GM10266 (cell line): ENCODE measurements around the gene FAM118A.
"Not testable (repeated sequence)": the region's sequence is repeated elsewhere in the genome, so short reads cannot be mapped to it uniquely, and the experiment has no call there.

ENCODE experiments used
- DNase-seq: peaks from one replicate; pipeline ENCODE4 v3.0.0; 2012; ENCODE audit errors: extremely low spot score
- TF ChIP-seq, protein P1 (sequence below): IDR thresholded peaks from 2 replicates; pipeline ENCODE4 v1.5.1; 2012; ENCODE audit warnings: mild to moderate bottlenecking, low read depth; ENCODE audit not compliant: control insufficient read depth, insufficient read depth; ENCODE audit errors: missing control alignments

Gene FAM118A

DNA sequence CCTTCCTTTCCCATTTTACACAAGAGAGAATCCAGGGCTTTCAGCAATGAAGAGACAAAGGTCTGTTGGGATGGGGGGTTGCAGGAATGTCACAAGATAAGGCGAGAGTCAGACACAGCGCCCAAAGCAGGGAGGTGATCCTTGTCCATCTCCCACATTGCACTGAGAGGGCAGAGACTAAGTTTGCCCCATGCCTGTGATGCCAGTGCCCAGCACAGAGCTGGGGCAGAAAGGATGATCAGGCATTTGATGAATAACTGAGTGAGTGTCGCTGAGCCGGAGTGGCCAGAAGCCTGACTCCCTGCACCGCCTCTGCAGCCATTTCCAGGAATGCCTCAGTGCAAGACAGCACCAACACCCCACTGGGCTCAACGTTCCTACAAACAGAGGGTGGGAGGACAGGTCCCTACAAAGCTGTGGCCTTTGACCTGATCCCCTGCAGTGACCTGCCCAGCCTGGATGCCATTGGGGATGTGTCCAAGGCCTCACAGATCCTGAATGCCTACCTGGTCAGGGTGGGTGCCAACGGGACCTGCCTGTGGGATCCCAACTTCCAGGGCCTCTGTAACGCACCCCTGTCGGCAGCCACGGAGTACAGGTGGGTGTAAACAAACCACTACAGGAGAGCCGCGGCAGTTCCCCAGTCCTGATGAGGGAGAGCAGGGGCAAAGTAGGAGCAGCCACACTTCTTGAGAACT lies 22.7 kb upstream of the FAM118A start:
- DNase-seq = no peak
- TF ChIP-seq, protein P1, sequence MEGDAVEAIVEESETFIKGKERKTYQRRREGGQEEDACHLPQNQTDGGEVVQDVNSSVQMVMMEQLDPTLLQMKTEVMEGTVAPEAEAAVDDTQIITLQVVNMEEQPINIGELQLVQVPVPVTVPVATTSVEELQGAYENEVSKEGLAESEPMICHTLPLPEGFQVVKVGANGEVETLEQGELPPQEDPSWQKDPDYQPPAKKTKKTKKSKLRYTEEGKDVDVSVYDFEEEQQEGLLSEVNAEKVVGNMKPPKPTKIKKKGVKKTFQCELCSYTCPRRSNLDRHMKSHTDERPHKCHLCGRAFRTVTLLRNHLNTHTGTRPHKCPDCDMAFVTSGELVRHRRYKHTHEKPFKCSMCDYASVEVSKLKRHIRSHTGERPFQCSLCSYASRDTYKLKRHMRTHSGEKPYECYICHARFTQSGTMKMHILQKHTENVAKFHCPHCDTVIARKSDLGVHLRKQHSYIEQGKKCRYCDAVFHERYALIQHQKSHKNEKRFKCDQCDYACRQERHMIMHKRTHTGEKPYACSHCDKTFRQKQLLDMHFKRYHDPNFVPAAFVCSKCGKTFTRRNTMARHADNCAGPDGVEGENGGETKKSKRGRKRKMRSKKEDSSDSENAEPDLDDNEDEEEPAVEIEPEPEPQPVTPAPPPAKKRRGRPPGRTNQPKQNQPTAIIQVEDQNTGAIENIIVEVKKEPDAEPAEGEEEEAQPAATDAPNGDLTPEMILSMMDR = no peak

DNA sequence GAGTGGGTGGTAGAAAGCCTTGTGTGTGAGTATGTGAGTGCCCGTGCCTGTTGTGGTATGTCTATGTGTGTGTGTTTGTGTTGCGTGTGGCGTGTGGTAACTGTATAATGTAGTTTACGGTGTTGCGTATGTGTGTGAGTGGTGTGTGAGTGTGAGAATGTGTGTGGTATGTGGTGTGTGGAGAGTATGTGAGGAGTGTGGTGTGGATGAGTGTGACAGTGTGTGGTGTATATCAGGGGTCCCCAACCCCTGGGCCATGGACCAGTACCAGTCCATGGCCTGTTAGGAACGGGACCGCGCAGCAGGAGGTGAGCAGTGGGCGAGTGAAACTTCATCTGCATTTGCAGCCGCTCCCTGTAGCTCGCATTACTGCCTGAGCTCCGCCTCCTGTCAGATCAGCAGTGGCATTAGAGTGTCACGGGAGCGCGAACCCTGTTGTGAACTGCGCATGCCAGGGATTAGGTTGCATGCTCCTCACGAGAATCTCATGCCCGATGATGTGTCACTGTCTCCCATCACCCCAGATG lies 19.3 kb upstream of the FAM118A start:
- TF ChIP-seq, protein P1 = no peak
- DNase-seq = no peak

DNA sequence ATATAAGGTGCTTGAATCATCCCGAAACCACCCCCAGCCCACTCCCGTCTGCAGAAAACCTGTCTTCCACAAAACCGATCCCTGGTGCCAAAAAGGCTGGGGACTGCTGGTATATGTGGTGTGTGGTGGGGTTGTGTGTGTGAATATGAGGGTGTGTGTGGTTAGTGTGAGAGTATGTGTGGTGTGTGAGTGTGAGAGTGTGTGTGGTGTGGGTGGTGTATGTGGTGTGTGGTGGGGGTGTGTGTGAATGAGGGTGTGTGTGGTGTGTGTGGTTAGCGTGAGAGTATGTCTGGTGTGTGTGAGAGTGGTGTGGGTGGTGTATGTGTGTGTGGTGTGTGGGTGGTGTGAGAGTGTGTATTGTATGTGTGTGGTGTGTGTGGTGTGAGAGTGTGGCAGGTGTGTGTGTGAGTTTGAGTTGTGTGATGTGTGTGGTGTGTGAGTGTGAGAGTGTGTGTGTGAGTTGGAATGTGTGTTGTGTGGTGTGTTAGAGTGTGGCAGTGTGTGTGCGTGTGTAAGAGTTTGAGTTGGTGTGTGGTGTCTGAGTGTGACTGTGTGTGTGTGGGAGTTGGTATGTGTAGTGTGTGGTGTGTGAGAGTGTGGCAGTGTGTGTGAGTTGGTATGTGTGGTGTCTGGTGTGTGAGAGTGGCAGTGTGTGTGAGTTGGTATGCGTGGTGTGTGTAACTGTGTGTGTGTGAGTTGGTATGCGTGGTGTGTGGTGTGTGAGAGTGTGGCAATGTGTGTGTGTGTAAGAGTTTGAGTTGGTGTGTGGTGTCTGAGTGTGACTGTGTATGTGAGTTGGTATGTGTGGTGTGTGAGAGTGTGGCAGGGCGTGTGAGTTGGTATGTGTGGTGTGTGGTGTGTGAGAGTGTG lies 18.4 kb upstream of the FAM118A start:
- TF ChIP-seq, protein P1 = no peak
- no peak for DNase-seq

DNA sequence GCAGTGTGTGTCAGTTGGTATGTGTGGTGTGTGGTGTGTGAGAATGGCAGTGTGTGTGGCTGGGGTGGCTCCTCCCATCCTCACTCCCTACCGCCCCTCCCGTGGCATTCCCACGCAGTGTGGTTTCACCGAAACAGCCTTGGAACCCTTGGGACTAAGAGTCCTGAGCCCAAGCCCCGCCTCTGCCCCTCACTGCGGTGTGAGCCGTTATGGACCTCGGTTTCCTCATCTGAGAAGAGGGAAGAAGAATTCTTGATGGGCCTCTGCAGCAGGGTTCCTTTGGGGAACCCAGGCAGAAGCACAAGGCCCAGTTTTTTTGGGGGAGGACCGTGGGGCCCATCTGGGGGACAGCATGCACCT lies 17.8 kb upstream of the FAM118A start:
- no peak for DNase-seq

DNA sequence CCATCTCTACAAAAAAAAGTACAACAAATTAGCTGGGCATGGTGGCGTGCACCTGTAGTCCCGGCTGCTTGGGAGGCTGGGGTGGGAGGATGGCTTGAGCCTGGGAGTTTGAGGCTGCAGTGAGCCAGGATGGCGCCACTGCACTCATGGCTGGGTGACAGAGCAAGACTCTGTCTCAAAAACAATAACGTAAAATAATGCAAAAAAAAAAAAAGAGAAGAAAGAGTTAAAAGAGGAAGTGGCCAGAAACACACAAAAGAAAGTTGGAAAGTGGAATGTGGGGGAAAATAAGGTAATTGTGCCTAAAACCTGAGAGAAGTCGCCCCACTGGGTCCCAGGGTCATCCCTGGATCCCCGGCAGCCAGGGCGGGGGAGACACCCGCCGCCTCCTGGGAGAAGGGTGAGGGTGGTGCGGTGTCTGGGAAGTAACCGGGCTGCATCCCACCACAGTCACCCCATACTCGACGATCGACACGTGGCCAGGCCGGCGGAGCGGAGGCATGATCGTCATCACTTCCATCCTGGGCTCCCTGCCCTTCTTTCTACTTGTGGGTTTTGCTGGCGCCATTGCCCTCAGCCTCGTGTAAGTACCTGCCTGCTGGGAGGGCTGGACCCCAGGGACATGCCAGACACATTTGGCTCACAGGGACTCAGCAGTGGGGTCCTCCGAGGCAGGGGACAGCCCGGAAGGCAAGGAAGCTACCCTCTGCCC lies 16.8 kb upstream of the FAM118A start:
- TF ChIP-seq, protein P1 = no peak
- no peak for DNase-seq

More for the DNA sequence above, 17.8 kb upstream of the FAM118A start:
- TF ChIP-seq, protein P1 = no peak

DNA sequence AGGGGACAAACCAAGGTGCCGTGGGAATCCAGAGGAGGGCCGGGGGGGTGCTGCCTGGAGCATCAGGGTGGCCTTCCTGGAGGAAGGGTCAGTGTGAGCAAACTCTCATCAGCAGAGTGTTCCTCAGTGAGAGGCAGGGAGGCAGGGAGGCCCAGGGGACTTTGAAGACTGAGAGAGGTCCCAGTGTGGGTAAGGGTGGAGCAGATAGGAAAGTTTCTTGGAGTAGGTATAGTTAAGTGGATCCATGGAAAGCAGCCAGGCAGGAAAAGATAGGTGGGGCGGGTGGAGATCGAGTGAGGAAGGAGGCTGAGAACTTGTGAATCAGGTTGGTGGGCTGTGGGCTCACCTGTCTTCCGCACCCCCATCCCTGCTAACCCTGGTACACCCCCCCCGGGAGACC lies 15.7 kb upstream of the FAM118A start:
- TF ChIP-seq, protein P1 = no peak
- no peak for DNase-seq

DNA sequence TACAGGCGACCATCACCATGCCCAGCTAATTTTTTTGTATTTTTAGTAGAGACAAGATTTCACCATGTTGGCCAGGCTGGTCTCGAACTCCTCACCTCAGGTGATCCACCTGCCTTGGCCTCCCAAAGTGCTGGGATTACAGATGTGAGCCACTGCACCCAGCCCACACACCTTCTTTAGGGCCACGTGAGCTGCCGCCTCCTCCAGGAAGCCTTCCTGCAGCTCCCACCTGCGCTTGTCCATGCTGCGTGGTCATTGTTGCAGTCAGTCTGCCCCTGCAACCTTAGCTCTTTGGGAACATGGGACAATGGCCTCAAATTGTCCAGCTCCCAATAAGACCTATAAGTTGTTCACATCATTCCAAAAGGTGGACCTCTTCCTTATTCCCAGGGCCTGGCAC lies 14.7 kb upstream of the FAM118A start:
- not testable (repeated sequence) for DNase-seq
